Measurements from ENCODE around the gene GSTO2. TPM values are rescaled to one million over a fixed set of nuclear protein-coding genes. Genes with fewer than 3 reads are reported as not detected.

GSTO2 gene
- total RNA-seq, 2 experiments from 2014 or later, result 0.81 to 1.3 TPM

DNA sequence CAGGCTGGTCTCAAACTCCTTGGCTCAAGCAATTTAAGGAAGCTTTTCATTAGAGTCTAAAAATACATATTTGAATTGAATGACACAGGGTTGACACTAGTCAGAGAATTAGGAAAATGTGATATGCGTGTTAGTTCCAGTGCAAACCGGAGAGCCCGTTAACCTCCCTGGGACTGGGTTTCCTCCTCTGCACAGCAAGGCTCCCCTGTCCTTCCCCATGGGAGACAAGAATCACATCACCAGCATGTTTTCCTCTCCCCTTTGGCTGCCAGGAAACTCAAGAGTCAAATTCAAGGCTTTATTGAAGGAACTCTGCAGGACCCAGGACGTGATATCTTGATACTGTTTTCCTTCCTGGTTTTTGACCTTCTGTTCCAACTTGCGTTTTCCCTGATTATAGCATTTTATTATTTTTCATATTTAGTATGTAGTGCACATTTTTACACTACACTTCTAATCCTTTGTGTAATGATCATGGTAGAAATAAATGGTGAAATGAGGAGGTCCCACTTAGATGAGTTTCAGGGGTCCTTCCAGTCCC is 24.9 kb downstream of the GSTO2 start:
- Mint-ChIP-seq H3K27me3 (peaks cover 14% of the 10 kb centered on the region), H3K27ac (no peak overlapping the region), H3K4me1 (peaks cover 14% of the 10 kb centered on the region), H3K9me3 (no peaks in the 10 kb centered on the region), H3K36me3 (ENCODE audit: low read depth) (no peaks in the 10 kb centered on the region), H3K4me3 (no peak overlapping the region)
- ChIA-PET CTCF (interaction anchor here (1.2 to 5.0 kb wide), 5 partner anchors 12 to 59 kb away, joined by 3 to 82 read pairs (median 18); partner anchors contain the start of genes CFAP58 and ITPRIP), POLR2A (no interaction called here)
- DNase-seq, result no peak

DNA sequence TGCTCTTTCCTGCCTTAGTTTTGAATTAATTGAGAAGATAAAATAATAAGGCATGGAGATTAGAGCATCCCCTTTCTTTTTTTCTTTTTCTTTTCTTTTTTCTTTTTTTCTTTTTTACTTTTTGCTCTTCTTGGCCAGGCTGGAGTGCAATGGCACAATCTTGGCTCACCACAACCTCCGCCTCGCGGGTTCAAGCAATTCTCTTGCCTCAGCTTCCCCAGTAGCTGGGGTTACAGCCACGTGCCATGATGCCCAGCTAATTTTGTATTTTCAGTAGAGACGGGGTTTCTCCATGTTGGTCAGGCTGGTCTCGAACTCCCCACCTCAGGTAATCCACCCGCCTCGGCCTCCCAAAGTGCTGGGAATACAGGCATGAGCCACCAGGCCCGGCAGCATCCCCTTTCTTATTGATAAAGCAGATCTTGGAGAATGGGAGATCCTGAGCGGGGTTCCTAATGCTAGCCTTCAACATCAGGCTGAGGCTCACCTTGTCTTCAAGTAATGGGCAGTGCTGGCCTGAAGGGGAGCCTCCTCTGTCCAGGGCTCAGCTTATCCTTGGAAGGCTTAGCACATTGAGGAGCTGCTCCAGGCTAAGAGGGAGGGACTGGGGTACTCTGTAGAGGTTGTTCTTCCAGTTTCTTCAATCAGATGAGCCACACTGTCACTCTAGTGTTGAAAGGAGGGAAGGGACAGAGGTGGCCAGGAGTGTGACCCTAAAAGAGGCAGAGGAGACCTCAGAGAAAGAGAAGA is 27.9 kb downstream of the GSTO2 start:
- POLR2A ChIA-PET, result no interaction called here
- H3K36me3 Mint-ChIP-seq (ENCODE audit: low read depth), result peaks cover 2% of the 10 kb centered on the region
- no peak overlapping the region for H3K27ac Mint-ChIP-seq
- DNase-seq, result no peak
- peaks cover 29% of the 10 kb centered on the region for H3K4me1 Mint-ChIP-seq
- peaks cover 3% of the 10 kb centered on the region for H3K9me3 Mint-ChIP-seq
- H3K27me3 Mint-ChIP-seq, result no peaks in the 10 kb centered on the region
- CTCF ChIA-PET, result interaction anchor here (1.0 to 3.7 kb wide), 7 partner anchors 9 to 56 kb away, joined by 3 to 26 read pairs (median 15); partner anchors contain the start of gene CFAP58
- no peak overlapping the region for H3K4me3 Mint-ChIP-seq

GRCh38 chr10:104297697-104298660 is 29.0 kb downstream of the GSTO2 start:
- ChIA-PET CTCF (interaction anchor here (1.0 to 3.4 kb wide), 10 partner anchors 8 to 56 kb away, joined by 3 to 26 read pairs (median 6); partner anchors contain the start of gene CFAP58), POLR2A (no interaction called here)
- Mint-ChIP-seq H3K4me1 (peaks cover 26% of the 10 kb centered on the region), H3K27me3 (no peaks in the 10 kb centered on the region), H3K9me3 (peaks cover 3% of the 10 kb centered on the region), H3K4me3 (no peak overlapping the region), H3K27ac (no peak overlapping the region), H3K36me3 (ENCODE audit: low read depth) (peaks cover 9% of the 10 kb centered on the region)
- peak; percentile 22 for DNase-seq

GRCh38 chr10:104299031-104299904 is 30.3 kb downstream of the GSTO2 start:
- POLR2A ChIA-PET, result interaction anchor here (0.5 kb wide), 1 partner anchor 326 kb away, joined by 4 read pairs; no protein-coding TSS in a partner anchor

DNA sequence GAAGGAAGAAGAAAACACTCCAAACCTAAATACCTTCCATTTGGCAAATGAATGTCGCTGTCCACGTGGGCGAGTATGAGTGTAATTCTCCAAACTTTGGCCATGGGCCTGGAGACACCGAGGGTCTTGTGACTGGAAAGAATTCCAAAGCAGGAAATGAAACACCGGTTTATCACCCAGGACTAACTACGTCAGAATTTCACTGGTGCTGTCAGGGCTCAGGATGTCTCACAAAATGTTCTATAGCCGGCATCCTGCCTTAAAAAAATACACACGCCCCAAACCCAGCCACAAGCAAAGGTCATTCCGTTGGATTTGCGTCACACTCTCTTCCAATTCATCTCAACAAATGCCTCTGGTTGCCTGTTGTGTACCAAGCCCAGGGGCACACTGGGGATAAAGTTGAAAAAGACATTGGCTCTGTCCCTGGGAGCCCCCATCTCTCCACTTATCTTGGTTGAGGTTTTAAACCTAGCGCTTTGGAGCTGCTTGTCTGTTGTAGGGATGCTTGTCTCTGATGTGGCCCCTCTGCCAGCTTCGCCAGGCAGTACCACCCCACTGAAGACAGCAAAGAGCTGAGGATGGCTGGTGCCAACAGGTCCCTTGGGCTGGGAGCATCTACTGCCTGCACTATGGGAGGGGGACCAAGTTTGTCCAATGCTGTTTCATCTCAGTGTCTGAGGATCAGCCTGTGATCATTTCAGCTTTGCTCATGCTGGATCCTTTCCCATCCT is 31.2 kb downstream of the GSTO2 start:
- Mint-ChIP-seq H3K27me3 (no peaks in the 10 kb centered on the region), H3K9me3 (peaks cover 8% of the 10 kb centered on the region), H3K4me3 (no peak overlapping the region), H3K4me1 (peaks cover 40% of the 10 kb centered on the region), H3K36me3 (ENCODE audit: low read depth) (peaks cover 17% of the 10 kb centered on the region), H3K27ac (peak overlapping the region; percentile 84)
- ChIA-PET POLR2A (interaction anchor here (0.5 kb wide), 1 partner anchor 325 kb away, joined by 4 read pairs; no protein-coding TSS in a partner anchor), CTCF (interaction anchor here (0.8 to 3.3 kb wide), 8 partner anchors 12 to 53 kb away, joined by 3 to 15 read pairs (median 4); partner anchors contain the start of gene CFAP58)
- DNase-seq, result no peak

More at GRCh38 chr10:104299031-104299904, 30.3 kb downstream of the GSTO2 start:
- DNase-seq, result no peak
- peaks cover 17% of the 10 kb centered on the region for H3K36me3 Mint-ChIP-seq (ENCODE audit: low read depth)
- CTCF ChIA-PET, result interaction anchor here (0.6 to 3.3 kb wide), 12 partner anchors 13 to 497 kb away, joined by 3 to 15 read pairs (median 4); partner anchors contain the start of gene CFAP58
- H3K9me3 Mint-ChIP-seq, result peaks cover 8% of the 10 kb centered on the region
- no peaks in the 10 kb centered on the region for H3K27me3 Mint-ChIP-seq
- peaks cover 34% of the 10 kb centered on the region for H3K4me1 Mint-ChIP-seq
- no peak overlapping the region for H3K4me3 Mint-ChIP-seq
- no peak overlapping the region for H3K27ac Mint-ChIP-seq

GRCh38 chr10:104300736-104301292 is 31.8 kb downstream of the GSTO2 start:
- peaks cover 17% of the 10 kb centered on the region for H3K36me3 Mint-ChIP-seq (ENCODE audit: low read depth)
- ChIA-PET CTCF (interaction anchor here (0.8 to 3.3 kb wide), 5 partner anchors 17 to 53 kb away, joined by 3 to 15 read pairs (median 4); partner anchors contain the start of gene CFAP58), POLR2A (no interaction called here)
- H3K27me3 Mint-ChIP-seq, result no peaks in the 10 kb centered on the region
- DNase-seq, result peak; percentile 45
- peaks cover 8% of the 10 kb centered on the region for H3K9me3 Mint-ChIP-seq
- H3K27ac Mint-ChIP-seq, result peak overlapping the region; percentile 84
- H3K4me1 Mint-ChIP-seq, result peaks cover 43% of the 10 kb centered on the region
- H3K4me3 Mint-ChIP-seq, result no peak overlapping the region

GRCh38 chr10:104301907-104302690 is 33.1 kb downstream of the GSTO2 start:
- Mint-ChIP-seq H3K27me3 (no peaks in the 10 kb centered on the region), H3K4me1 (peaks cover 56% of the 10 kb centered on the region), H3K36me3 (ENCODE audit: low read depth) (peaks cover 17% of the 10 kb centered on the region), H3K4me3 (no peak overlapping the region), H3K27ac (no peak overlapping the region), H3K9me3 (peaks cover 8% of the 10 kb centered on the region)
- ChIA-PET POLR2A (no interaction called here), CTCF (interaction anchor here (0.9 to 2.6 kb wide), 2 partner anchors 10 to 52 kb away, joined by 3 to 11 read pairs; partner anchors contain the start of gene CFAP58)
- DNase-seq, result no peak

GRCh38 chr10:104303594-104304355 is 34.8 kb downstream of the GSTO2 start:
- CTCF ChIA-PET, result interaction anchor here (0.6 to 4.2 kb wide), 7 partner anchors 8 to 355 kb away, joined by 3 to 26 read pairs (median 4); partner anchors contain the start of gene CFAP58
- H3K27ac Mint-ChIP-seq, result no peak overlapping the region
- POLR2A ChIA-PET, result no interaction called here
- H3K4me3 Mint-ChIP-seq, result no peak overlapping the region
- H3K27me3 Mint-ChIP-seq, result no peaks in the 10 kb centered on the region
- peaks cover 21% of the 10 kb centered on the region for H3K36me3 Mint-ChIP-seq (ENCODE audit: low read depth)
- no peak for DNase-seq
- peaks cover 8% of the 10 kb centered on the region for H3K9me3 Mint-ChIP-seq
- H3K4me1 Mint-ChIP-seq, result peaks cover 73% of the 10 kb centered on the region

DNA sequence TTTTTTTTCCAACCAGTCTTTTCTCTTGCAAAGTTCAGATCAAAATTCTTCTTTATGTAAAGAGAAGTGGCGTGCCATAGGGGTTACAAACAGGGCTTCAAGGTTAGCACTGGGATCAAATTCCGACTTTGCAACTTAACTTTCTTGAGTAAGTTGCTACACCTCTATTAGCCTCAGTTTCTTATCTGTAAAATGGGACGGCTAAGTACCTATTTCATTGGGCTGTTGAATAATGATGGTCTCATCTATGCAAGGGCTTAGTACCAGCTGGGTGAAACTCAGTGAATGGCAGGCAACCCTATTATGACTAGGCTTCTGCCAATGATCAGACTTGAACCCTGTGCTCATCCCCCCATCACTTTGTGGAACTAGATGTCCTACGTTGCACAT is 35.4 kb downstream of the GSTO2 start:
- ChIA-PET POLR2A (no interaction called here), CTCF (interaction anchor here (1.0 to 4.7 kb wide), 9 partner anchors 9 to 53 kb away, joined by 3 to 47 read pairs (median 11); partner anchors contain the start of gene CFAP58)
- DNase-seq, result no peak
- Mint-ChIP-seq H3K36me3 (ENCODE audit: low read depth) (peaks cover 24% of the 10 kb centered on the region), H3K27ac (no peak overlapping the region), H3K4me1 (peaks cover 75% of the 10 kb centered on the region), H3K9me3 (peaks cover 8% of the 10 kb centered on the region), H3K4me3 (no peak overlapping the region), H3K27me3 (no peaks in the 10 kb centered on the region)

DNA sequence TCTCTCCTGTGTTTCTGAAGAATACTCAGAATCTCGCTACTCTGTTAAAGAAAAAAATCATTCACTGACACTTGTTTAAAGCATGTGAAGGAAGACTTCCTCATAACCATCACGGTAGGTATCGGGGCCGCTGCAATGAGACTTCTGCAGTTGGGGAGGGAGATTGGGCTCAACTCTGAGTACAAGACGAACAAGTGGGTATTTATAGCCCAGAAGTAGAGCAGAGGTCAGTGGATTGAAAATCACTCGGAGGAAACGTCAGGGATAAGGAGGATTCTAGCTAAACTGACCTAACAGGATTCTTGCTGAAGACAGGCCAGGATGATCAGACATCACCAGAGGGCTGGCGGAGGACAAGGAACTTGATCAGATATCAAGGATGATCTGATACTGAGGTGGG is 35.9 kb downstream of the GSTO2 start:
- DNase-seq, result no peak
- POLR2A ChIA-PET, result no interaction called here
- Mint-ChIP-seq H3K36me3 (ENCODE audit: low read depth) (peaks cover 27% of the 10 kb centered on the region), H3K4me1 (peaks cover 78% of the 10 kb centered on the region), H3K27me3 (no peaks in the 10 kb centered on the region), H3K4me3 (no peak overlapping the region), H3K27ac (no peak overlapping the region), H3K9me3 (peaks cover 8% of the 10 kb centered on the region)
- CTCF ChIA-PET, result interaction anchor here (1.6 to 4.7 kb wide), 11 partner anchors 9 to 52 kb away, joined by 5 to 47 read pairs (median 15); partner anchors contain the start of genes CFAP58 and ITPRIP
